Mesenchymal stem cell (in vitro differentiated cells and primary cell): ENCODE measurements around the gene APOL4.

ENCODE experiments used
- DNase-seq: peaks from one replicate; pipeline ENCODE4 v3.0.0-alpha.2; 2013
- H2AFZ ChIP-seq: one replicate; pipeline ENCODE4 v1.6.1; 2013; ENCODE audit warnings: low read depth, mild to moderate bottlenecking, control low read depth, inconsistent platforms, low read length, moderate library complexity
- H2AK5ac ChIP-seq: 2 replicates; pipeline ENCODE4 v1.6.1; 2013; ENCODE audit warnings: low read length, moderate library complexity, mild to moderate bottlenecking, inconsistent platforms; ENCODE audit not compliant: severe bottlenecking
- H2BK120ac ChIP-seq: one replicate; pipeline ENCODE4 v1.6.1; 2013; ENCODE audit warnings: low read depth, mild to moderate bottlenecking, inconsistent platforms, low read length, moderate library complexity
- H2BK12ac ChIP-seq, 2 experiments: one replicate each; pipeline ENCODE4 v1.6.1; 2013; ENCODE audit warnings: inconsistent platforms in 2 of 2, low read length in 2 of 2, mild to moderate bottlenecking in 2 of 2, moderate library complexity in 2 of 2, control low read depth in 1 of 2
- H2BK15ac ChIP-seq: one replicate; pipeline ENCODE4 v1.6.1; 2013; ENCODE audit warnings: mild to moderate bottlenecking, low read depth, inconsistent platforms; ENCODE audit not compliant: poor library complexity, severe bottlenecking
- H2BK5ac ChIP-seq: 2 replicates; pipeline ENCODE4 v1.6.1; 2013; ENCODE audit warnings: low read depth, mild to moderate bottlenecking, low read length, control low read depth, inconsistent platforms; ENCODE audit not compliant: poor library complexity, severe bottlenecking
- H3K14ac ChIP-seq, 2 experiments: one replicate each; pipeline ENCODE4 v1.6.1; 2013; ENCODE audit warnings: inconsistent platforms in 2 of 2, low read length in 2 of 2, control low read depth in 1 of 2, mild to moderate bottlenecking in 1 of 2, moderate library complexity in 1 of 2
- H3K18ac ChIP-seq, 2 experiments: one replicate each; pipeline ENCODE4 v1.6.1; 2013; ENCODE audit warnings: inconsistent platforms in 2 of 2, low read length in 2 of 2, control low read depth in 1 of 2, low read depth in 1 of 2, mild to moderate bottlenecking in 1 of 2
- H3K23ac ChIP-seq, 2 experiments: one replicate each; pipeline ENCODE4 v1.6.1; 2013; ENCODE audit warnings: inconsistent platforms in 2 of 2, low read length in 2 of 2, mild to moderate bottlenecking in 2 of 2, moderate library complexity in 2 of 2, control low read depth in 1 of 2
- H3K27ac ChIP-seq: 2 replicates; pipeline ENCODE4 v1.5.1; 2013; ENCODE audit warnings: mild to moderate bottlenecking, moderate library complexity, low read length, control low read depth, inconsistent platforms; ENCODE audit not compliant: poor library complexity, severe bottlenecking
- H3K27me3 ChIP-seq, 2 experiments: 2 replicates each; pipeline versions ENCODE4 v1.6.1 to v1.7.0; 2013; ENCODE audit warnings: low read length in 2 of 2, mild to moderate bottlenecking in 2 of 2, moderate library complexity in 2 of 2, control low read depth in 1 of 2, inconsistent platforms in 1 of 2; ENCODE audit not compliant: control insufficient read depth in 1 of 2, insufficient read depth in 1 of 2
- H3K36me3 ChIP-seq, 2 experiments: 2 replicates each; pipeline versions ENCODE4 v1.6.1 to v1.7.0; 2013; ENCODE audit warnings: low read length in 2 of 2, control low read depth in 1 of 2, inconsistent platforms in 1 of 2, low read depth in 1 of 2, mild to moderate bottlenecking in 1 of 2; ENCODE audit not compliant: insufficient read depth in 2 of 2, control insufficient read depth in 1 of 2
- H3K4ac ChIP-seq, 2 experiments: one replicate each; pipeline ENCODE4 v1.6.1; 2013; ENCODE audit warnings: inconsistent platforms in 2 of 2, low read length in 2 of 2, mild to moderate bottlenecking in 2 of 2, moderate library complexity in 2 of 2, control low read depth in 1 of 2, low read depth in 1 of 2
- H3K4me1 ChIP-seq: 2 replicates; pipeline ENCODE4 v1.6.1; 2013; ENCODE audit warnings: low read depth, low read length, control low read depth; ENCODE audit not compliant: control insufficient read depth, insufficient read depth
- H3K4me2 ChIP-seq: 2 replicates; pipeline ENCODE4 v1.6.1; 2013; ENCODE audit warnings: low read length, mild to moderate bottlenecking, inconsistent platforms; ENCODE audit not compliant: poor library complexity, severe bottlenecking
- H3K4me3 ChIP-seq, 2 experiments: 2 replicates each; pipeline versions ENCODE4 v1.5.1 to v1.7.0; 2013; ENCODE audit warnings: low read length in 2 of 2, mild to moderate bottlenecking in 2 of 2, control low read depth in 1 of 2, low read depth in 1 of 2; ENCODE audit not compliant: insufficient read depth in 1 of 2
- H3K79me1 ChIP-seq: replicated peaks from 2 replicates; pipeline ENCODE4 v1.6.1; 2013; ENCODE audit warnings: mild to moderate bottlenecking, control low read depth, low read length, inconsistent platforms; ENCODE audit not compliant: poor library complexity, severe bottlenecking
- H3K9ac ChIP-seq: 2 replicates; pipeline ENCODE4 v1.7.0; 2013; ENCODE audit warnings: mild to moderate bottlenecking, low read length, moderate library complexity
- H3K9me3 ChIP-seq: 2 replicates; pipeline ENCODE4 v1.7.0; 2013; ENCODE audit warnings: mild to moderate bottlenecking, low read length; ENCODE audit not compliant: control insufficient read depth
- H4K8ac ChIP-seq: one replicate; pipeline ENCODE4 v1.6.1; 2013; ENCODE audit warnings: inconsistent platforms, mild to moderate bottlenecking, low read length, moderate library complexity
- H4K91ac ChIP-seq: one replicate; pipeline ENCODE4 v1.6.1; 2013; ENCODE audit warnings: mild to moderate bottlenecking, low read length, inconsistent platforms
- WGBS: methylation state at CpG from one replicate; pipeline ENCODE4 v1.1.7; 2013; ENCODE audit warnings: mixed read lengths; 5-methylcytosine and 5-hydroxymethylcytosine counted together

The APOL4 gene

GRCh38 chr22:36224245-36224644 is 22.6 kb upstream of the APOL4 start:
- H3K4me2 ChIP-seq: no peak overlapping the region
- 89% methylated on average over 4 of the region's 4 CpGs for WGBS
- peaks cover 0 to 3% of the 10 kb centered on the region in 2 experiments for H3K27me3 ChIP-seq
- H3K9me3 ChIP-seq: no peaks in the 10 kb centered on the region
- H2AFZ ChIP-seq: no peak overlapping the region
- H4K8ac ChIP-seq: no peak overlapping the region
- no peak overlapping the region for H3K4ac ChIP-seq
- H3K18ac ChIP-seq: no peak overlapping the region
- peaks cover 30% of the 10 kb centered on the region in 2 experiments for H3K36me3 ChIP-seq
- H2BK120ac ChIP-seq: no peak overlapping the region
- H3K27ac ChIP-seq: no peak overlapping the region
- H3K14ac ChIP-seq: no peak overlapping the region
- H3K23ac ChIP-seq: no peak overlapping the region
- H2AK5ac ChIP-seq: no peak overlapping the region
- no peak overlapping the region for H2BK5ac ChIP-seq
- no peak overlapping the region for H2BK15ac ChIP-seq
- no peak overlapping the region for H3K9ac ChIP-seq
- no peak overlapping the region for H3K4me3 ChIP-seq
- H3K79me1 ChIP-seq: no peaks in the 10 kb centered on the region
- no peak for DNase-seq
- no peak overlapping the region for H2BK12ac ChIP-seq
- no peak overlapping the region for H4K91ac ChIP-seq
- peaks cover 3% of the 10 kb centered on the region for H3K4me1 ChIP-seq

GRCh38 chr22:36223504-36223903 is 21.9 kb upstream of the APOL4 start:
- Histone ChIP-seq H2BK5ac (no peak overlapping the region), H3K14ac (no peak overlapping the region), H3K27ac (no peak overlapping the region), H3K9ac (no peak overlapping the region), H3K23ac (no peak overlapping the region), H3K18ac (no peak overlapping the region), H2BK15ac (no peak overlapping the region), H4K8ac (no peak overlapping the region), H3K79me1 (no peaks in the 10 kb centered on the region), H2BK120ac (no peak overlapping the region), H3K4me3 (no peak overlapping the region), H3K4me2 (no peak overlapping the region), H3K9me3 (no peaks in the 10 kb centered on the region), H2BK12ac (no peak overlapping the region), H3K36me3 (peaks cover 23% of the 10 kb centered on the region in 2 experiments), H2AFZ (no peak overlapping the region), H3K4me1 (peaks cover 3% of the 10 kb centered on the region), H4K91ac (no peak overlapping the region), H3K4ac (no peak overlapping the region), H2AK5ac (no peak overlapping the region), H3K27me3 (peaks cover 0 to 3% of the 10 kb centered on the region in 2 experiments)
- DNase-seq: no peak
- WGBS: 93% methylated on average over 8 of the region's 8 CpGs

DNA sequence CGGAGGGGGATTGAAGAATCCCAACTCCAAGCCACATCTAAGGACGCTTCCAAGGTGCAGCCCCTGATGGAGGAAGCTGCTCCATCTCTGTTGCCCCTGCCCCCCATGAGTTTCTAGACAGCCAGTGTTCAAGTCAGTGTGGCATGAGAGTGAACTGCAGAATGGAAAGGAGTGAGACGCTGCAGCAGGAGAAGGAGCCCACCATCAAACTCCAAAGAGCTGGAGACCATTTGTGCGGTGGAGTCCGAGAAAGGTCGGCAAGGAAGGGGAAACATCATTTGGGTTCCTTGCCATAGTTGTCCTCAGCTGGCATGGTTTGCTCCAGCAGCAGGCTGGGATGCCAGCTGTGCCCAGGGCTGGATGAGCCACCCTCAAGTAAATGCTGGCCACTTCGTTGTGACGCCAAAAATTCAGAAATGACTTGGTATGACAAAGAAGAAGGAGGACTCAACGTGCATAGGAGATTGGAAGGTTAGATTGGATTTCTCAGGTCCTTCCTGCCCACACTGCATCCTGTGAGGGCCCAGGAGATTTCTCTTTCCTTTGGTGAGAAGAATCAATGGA is 21.4 kb upstream of the APOL4 start:
- H3K9me3 ChIP-seq: no peaks in the 10 kb centered on the region
- no peak overlapping the region for H2BK12ac ChIP-seq
- peaks cover 2 to 6% of the 10 kb centered on the region in 2 experiments for H3K27me3 ChIP-seq
- no peak overlapping the region for H3K4me3 ChIP-seq
- peaks cover 18 to 21% of the 10 kb centered on the region in 2 experiments for H3K36me3 ChIP-seq
- peaks cover 3% of the 10 kb centered on the region for H3K4me1 ChIP-seq
- H3K14ac ChIP-seq: no peak overlapping the region
- H4K91ac ChIP-seq: no peak overlapping the region
- no peak overlapping the region for H3K9ac ChIP-seq
- H2BK5ac ChIP-seq: no peak overlapping the region
- 90% methylated on average over 8 of the region's 9 CpGs for WGBS
- H2BK120ac ChIP-seq: no peak overlapping the region
- no peak overlapping the region for H2AK5ac ChIP-seq
- DNase-seq: no peak
- no peak overlapping the region for H3K18ac ChIP-seq
- H2AFZ ChIP-seq: no peak overlapping the region
- H3K79me1 ChIP-seq: no peaks in the 10 kb centered on the region
- H2BK15ac ChIP-seq: no peak overlapping the region
- no peak overlapping the region for H3K23ac ChIP-seq
- H3K4ac ChIP-seq: no peak overlapping the region
- no peak overlapping the region for H3K4me2 ChIP-seq
- no peak overlapping the region for H4K8ac ChIP-seq
- no peak overlapping the region for H3K27ac ChIP-seq

GRCh38 chr22:36221799-36222751 is 20.5 kb upstream of the APOL4 start:
- Histone ChIP-seq H3K23ac (no peak overlapping the region), H3K4me3 (no peak overlapping the region), H3K79me1 (no peaks in the 10 kb centered on the region), H4K8ac (no peak overlapping the region), H3K4me2 (no peak overlapping the region), H2BK120ac (no peak overlapping the region), H2BK5ac (no peak overlapping the region), H3K9ac (peak overlapping the region; percentile 75), H3K9me3 (no peaks in the 10 kb centered on the region), H3K18ac (no peak overlapping the region), H3K4ac (no peak overlapping the region), H2BK12ac (no peak overlapping the region), H3K14ac (no peak overlapping the region), H3K27me3 (peaks cover 7 to 11% of the 10 kb centered on the region in 2 experiments), H4K91ac (peak overlapping the region; percentile 45), H2AFZ (no peak overlapping the region), H2AK5ac (peak overlapping the region; percentile 45), H3K36me3 (peaks cover 10 to 12% of the 10 kb centered on the region in 2 experiments), H2BK15ac (no peak overlapping the region), H3K4me1 (peaks cover 3% of the 10 kb centered on the region), H3K27ac (no peak overlapping the region)
- DNase-seq: peak; percentile 32
- 25% methylated on average over 7 of the region's 7 CpGs for WGBS
